BE2C (cell line): ENCODE data around the gene SELENOF.

Experiments used
- DNase-seq: peaks from one replicate; pipeline ENCODE4 v3.0.0-alpha.2; 2020
- H3K27me3 ChIP-seq: fragments of 250-450 bp; sonication (Bioruptor Pico); 2 replicates; pipeline ENCODE4 v1.5.1; 2020; ENCODE audit warnings: mild to moderate bottlenecking
- H3K36me3 ChIP-seq: fragments of 250-450 bp; sonication (Bioruptor Pico); 2 replicates; pipeline ENCODE4 v1.5.1; 2020; ENCODE audit warnings: mild to moderate bottlenecking
- H3K4me1 ChIP-seq: fragments of 250-450 bp; sonication (Bioruptor Pico); 2 replicates; pipeline ENCODE4 v1.5.1; 2020
- H3K4me3 ChIP-seq: 2 replicates; pipeline ENCODE4 v1.5.1; 2011; ENCODE audit warnings: low read depth, low read length
- H3K9me3 ChIP-seq: fragments of 250-450 bp; sonication (Bioruptor Pico); 2 replicates; pipeline ENCODE4 v1.5.1; 2020
- TF ChIP-seq, protein P1 (sequence below): IDR thresholded peaks from 2 replicates; pipeline ENCODE4 v1.5.1; 2012; ENCODE audit warnings: mild to moderate bottlenecking, low read depth, low read length

SELENOF gene

DNA sequence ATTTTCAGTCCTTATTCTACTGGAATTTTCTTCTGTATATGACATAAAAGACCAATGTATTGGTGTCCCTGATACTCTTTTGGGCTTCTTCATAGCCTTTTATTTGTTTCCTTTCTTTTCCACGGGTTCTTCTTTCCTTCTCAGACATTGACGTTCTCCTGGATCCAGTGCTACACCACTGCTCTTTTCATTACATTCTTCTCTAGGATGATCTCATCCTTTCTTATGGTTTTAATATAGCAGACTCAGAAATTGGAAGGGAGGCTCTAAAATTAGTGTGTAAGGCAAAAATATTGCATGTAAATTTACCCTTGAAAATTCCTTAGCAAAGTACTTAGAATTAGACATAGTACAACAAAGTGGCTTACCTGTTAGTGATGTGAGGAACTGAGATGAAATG is 65.3 kb downstream of the SELENOF start:
- Histone ChIP-seq H3K36me3 (no peaks in the 10 kb centered on the region), H3K9me3 (no peaks in the 10 kb centered on the region), H3K4me1 (no peaks in the 10 kb centered on the region), H3K4me3 (no peak overlapping the region), H3K27me3 (no peaks in the 10 kb centered on the region)
- DNase-seq = no peak
- TF ChIP-seq, protein P1, sequence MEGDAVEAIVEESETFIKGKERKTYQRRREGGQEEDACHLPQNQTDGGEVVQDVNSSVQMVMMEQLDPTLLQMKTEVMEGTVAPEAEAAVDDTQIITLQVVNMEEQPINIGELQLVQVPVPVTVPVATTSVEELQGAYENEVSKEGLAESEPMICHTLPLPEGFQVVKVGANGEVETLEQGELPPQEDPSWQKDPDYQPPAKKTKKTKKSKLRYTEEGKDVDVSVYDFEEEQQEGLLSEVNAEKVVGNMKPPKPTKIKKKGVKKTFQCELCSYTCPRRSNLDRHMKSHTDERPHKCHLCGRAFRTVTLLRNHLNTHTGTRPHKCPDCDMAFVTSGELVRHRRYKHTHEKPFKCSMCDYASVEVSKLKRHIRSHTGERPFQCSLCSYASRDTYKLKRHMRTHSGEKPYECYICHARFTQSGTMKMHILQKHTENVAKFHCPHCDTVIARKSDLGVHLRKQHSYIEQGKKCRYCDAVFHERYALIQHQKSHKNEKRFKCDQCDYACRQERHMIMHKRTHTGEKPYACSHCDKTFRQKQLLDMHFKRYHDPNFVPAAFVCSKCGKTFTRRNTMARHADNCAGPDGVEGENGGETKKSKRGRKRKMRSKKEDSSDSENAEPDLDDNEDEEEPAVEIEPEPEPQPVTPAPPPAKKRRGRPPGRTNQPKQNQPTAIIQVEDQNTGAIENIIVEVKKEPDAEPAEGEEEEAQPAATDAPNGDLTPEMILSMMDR = no peak

DNA sequence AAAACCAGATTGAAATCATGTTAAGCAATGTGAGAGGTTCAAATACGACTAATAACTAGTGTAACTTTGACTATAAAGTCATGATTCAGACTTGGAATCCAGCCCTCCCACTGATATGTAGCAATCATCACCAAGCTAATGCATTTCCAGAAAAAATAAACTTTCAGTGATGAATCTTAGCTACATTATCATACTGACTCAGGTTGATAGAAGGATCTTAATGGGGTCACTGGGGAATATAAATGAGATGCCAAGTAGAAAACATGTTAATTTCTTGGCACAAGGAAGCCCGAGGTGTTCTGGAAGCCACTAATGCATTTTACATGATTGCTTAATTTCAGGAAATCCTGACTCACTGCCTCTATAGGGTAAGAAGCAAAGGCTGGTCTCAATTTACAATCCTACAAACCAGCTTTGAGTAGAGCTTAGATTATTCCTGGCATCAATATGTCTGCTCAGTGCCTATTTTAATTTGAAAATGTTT is 67.7 kb downstream of the SELENOF start:
- TF ChIP-seq, protein P1 = no peak
- DNase-seq = no peak
- Histone ChIP-seq H3K9me3 (no peaks in the 10 kb centered on the region), H3K4me3 (no peak overlapping the region), H3K4me1 (no peaks in the 10 kb centered on the region), H3K36me3 (no peaks in the 10 kb centered on the region), H3K27me3 (no peaks in the 10 kb centered on the region)

DNA sequence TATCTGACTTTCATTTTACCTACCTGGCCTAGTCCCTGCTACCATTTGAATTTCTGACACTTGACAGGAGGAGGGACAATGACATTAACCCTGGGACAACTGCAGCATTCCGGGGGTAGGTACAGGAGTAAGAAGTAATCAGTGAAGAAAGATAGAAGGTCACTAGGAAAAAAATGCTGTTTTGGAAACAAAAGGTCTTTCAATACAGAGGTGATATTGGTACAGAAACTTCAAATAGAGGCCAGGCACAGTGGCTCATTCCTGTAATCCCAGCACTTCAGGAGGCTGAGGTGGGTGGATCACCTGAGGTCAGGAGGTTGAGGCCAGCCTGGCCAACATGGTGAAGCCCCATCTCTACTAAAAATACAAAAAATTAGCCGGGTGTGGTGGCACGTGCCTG is 68.4 kb downstream of the SELENOF start:
- H3K36me3 ChIP-seq = no peaks in the 10 kb centered on the region
- TF ChIP-seq, protein P1 = no peak
- no peaks in the 10 kb centered on the region for H3K4me1 ChIP-seq

DNA sequence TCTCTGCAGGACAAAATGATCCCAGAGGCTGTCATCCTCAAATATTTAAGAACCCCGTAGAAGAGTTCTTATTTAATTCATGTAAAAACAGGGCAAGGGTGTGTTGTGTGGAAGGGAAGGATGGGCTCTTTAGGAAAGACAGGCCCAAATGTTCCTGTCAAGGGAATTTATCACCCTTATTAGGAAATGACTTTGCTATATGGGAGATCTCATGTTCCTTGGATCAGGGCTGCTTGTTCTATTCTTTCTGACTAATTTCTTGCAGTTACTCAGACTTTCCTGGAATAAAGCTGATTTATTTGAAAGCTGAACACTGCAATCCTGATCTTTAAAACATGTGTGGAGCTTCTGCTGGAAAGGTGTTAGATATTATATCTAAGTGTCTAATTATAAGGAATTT is 72.8 kb downstream of the SELENOF start:
- TF ChIP-seq, protein P1 = no peak
- no peaks in the 10 kb centered on the region for H3K9me3 ChIP-seq
- no peaks in the 10 kb centered on the region for H3K27me3 ChIP-seq
- no peak for DNase-seq
- H3K36me3 ChIP-seq = no peaks in the 10 kb centered on the region
- H3K4me1 ChIP-seq = no peaks in the 10 kb centered on the region
- no peak overlapping the region for H3K4me3 ChIP-seq

More for the DNA sequence above, 68.4 kb downstream of the SELENOF start:
- no peaks in the 10 kb centered on the region for H3K9me3 ChIP-seq
- H3K4me3 ChIP-seq = no peak overlapping the region
- DNase-seq = no peak
- no peaks in the 10 kb centered on the region for H3K27me3 ChIP-seq

GRCh38 chr1:86833461-86834215 is 80.3 kb downstream of the SELENOF start:
- H3K4me1 ChIP-seq = no peaks in the 10 kb centered on the region
- no peaks in the 10 kb centered on the region for H3K9me3 ChIP-seq
- TF ChIP-seq, protein P1 = peak; percentile 58
- peak; percentile 70 for DNase-seq
- no peaks in the 10 kb centered on the region for H3K27me3 ChIP-seq
- H3K36me3 ChIP-seq = no peaks in the 10 kb centered on the region
- no peak overlapping the region for H3K4me3 ChIP-seq

DNA sequence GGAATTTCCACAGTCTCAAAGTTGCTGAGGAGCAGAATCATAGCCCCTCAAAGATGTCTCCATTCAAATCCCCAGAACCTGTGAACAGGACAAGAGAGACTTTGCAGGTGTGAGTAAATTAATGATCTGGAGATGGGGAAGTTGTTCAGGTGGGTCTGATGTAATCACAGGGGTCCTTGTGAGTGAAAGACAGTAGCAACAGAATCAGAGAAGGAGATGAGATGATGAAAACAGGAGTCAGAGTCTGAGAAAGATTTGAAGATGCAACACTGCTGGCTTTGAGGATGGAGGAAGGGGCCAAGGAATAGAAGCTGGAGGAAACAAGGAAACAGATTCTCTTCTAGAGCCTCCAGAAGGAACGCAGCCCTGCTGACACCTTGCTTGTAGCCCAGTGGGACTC is 81.5 kb downstream of the SELENOF start:
- Histone ChIP-seq H3K27me3 (no peaks in the 10 kb centered on the region), H3K4me3 (no peak overlapping the region), H3K36me3 (no peaks in the 10 kb centered on the region), H3K9me3 (no peaks in the 10 kb centered on the region), H3K4me1 (no peaks in the 10 kb centered on the region)
- TF ChIP-seq, protein P1 = no peak
- DNase-seq = no peak
